Raji (cell line): ENCODE results near the gene NOC4L.

Experiments
- POLR2A ChIP-seq: IDR thresholded peaks from 2 replicates; pipeline ENCODE4 v1.6.1; 2011; ENCODE audit warnings: low read depth, low read length, control low read depth; ENCODE audit not compliant: insufficient read depth

Gene NOC4L

GRCh38 chr12:132167611-132168310 lies 23.5 kb downstream of the NOC4L start:
- no peak for TF ChIP-seq POLR2A

GRCh38 chr12:132168311-132169031 lies 24.2 kb downstream of the NOC4L start:
- TF ChIP-seq POLR2A, result no peak

- TF ChIP-seq POLR2A, result no peak
These were observed 25.1 kb downstream of the NOC4L start for GRCh38 chr12:132169376-132169775.

GRCh38 chr12:132170094-132170636 lies 25.9 kb downstream of the NOC4L start:
- no peak for TF ChIP-seq POLR2A

- no peak for TF ChIP-seq POLR2A
These were observed 26.5 kb downstream of the NOC4L start for GRCh38 chr12:132170637-132171292.

- no peak for TF ChIP-seq POLR2A
These were observed 27.2 kb downstream of the NOC4L start for GRCh38 chr12:132171293-132171967.

GRCh38 chr12:132171968-132172521 lies 27.8 kb downstream of the NOC4L start:
- no peak for TF ChIP-seq POLR2A

GRCh38 chr12:132172619-132173018 lies 28.4 kb downstream of the NOC4L start:
- no peak for TF ChIP-seq POLR2A

- TF ChIP-seq POLR2A, result no peak
These were observed 29.1 kb downstream of the NOC4L start for GRCh38 chr12:132173135-132174014.

GRCh38 chr12:132174015-132174838 lies 30.0 kb downstream of the NOC4L start:
- TF ChIP-seq POLR2A, result no peak

- TF ChIP-seq POLR2A, result no peak
These were observed 30.7 kb downstream of the NOC4L start for GRCh38 chr12:132174839-132175490.

GRCh38 chr12:132175496-132176384 lies 31.5 kb downstream of the NOC4L start:
- no peak for TF ChIP-seq POLR2A
